IMR-90 (cell line): Measurements from ENCODE around the gene RAET1G. TPM values are rescaled to one million over a fixed set of nuclear protein-coding genes. Genes with fewer than 3 reads are reported as not detected.

Source experiments
- ATAC-seq: fragments of 200-7000 bp; cut with Tn5 transposase; 2 replicates; pipeline ENCODE4 v1.9.1; 2020; ENCODE audit warnings: low read depth, mild to moderate bottlenecking, moderate library complexity
- BruUV-seq: library from RNA; stranded (reverse); fragments of 400-500 nt; replicated peaks from 2 replicates; lab custom pipeline; 2021; lab: Mats Ljungman, UMichigan
- CTCF ChIA-PET: fragments of 300-600 bp; formaldehyde crosslinking; extraction: SDS; loops from one replicate; lab custom pipeline; 2021; ENCODE audit warnings: antibody characterized with exemption; lab: Yijun Ruan, JAX
- POLR2A ChIA-PET: fragments of 300-600 bp; sonication (Branson Sonifier 250); formaldehyde crosslinking; loops from one replicate; lab custom pipeline; 2022; ENCODE audit warnings: antibody characterized with exemption; ENCODE audit not compliant: unreplicated experiment; lab: Charles Lee
- DNase-seq: peaks from one replicate; pipeline ENCODE4 v3.0.0; 2013
- H2AFZ ChIP-seq: replicated peaks from 2 replicates; pipeline ENCODE3; 2013; ENCODE audit warnings: low read length, mild to moderate bottlenecking; ENCODE audit not compliant: poor library complexity
- H2AK5ac ChIP-seq: 2 replicates; pipeline ENCODE4 v1.6.1; 2013; ENCODE audit warnings: low read depth, low read length, inconsistent platforms
- H2AK9ac ChIP-seq: replicated peaks from 2 replicates; pipeline ENCODE3; 2013; ENCODE audit warnings: mild to moderate bottlenecking, low read depth, low read length, moderate library complexity; ENCODE audit not compliant: poor library complexity
- H2BK120ac ChIP-seq: 2 replicates; pipeline ENCODE4 v1.6.1; 2013; ENCODE audit warnings: low read depth, low read length, inconsistent platforms
- H2BK15ac ChIP-seq: 3 replicates; pipeline ENCODE4 v1.6.1; 2013; ENCODE audit warnings: low read depth, low read length, inconsistent platforms
- H2BK20ac ChIP-seq: 2 replicates; pipeline ENCODE4 v1.6.1; 2013; ENCODE audit warnings: low read depth, mild to moderate bottlenecking, inconsistent platforms, low read length, moderate library complexity
- H2BK5ac ChIP-seq: 2 replicates; pipeline ENCODE4 v1.6.1; 2013; ENCODE audit warnings: mild to moderate bottlenecking, low read depth, low read length, inconsistent platforms; ENCODE audit not compliant: poor library complexity, severe bottlenecking
- H3K14ac ChIP-seq: replicated peaks from 2 replicates; pipeline ENCODE4 v1.6.1; 2013; ENCODE audit warnings: low read depth, low read length, inconsistent platforms
- H3K18ac ChIP-seq: 2 replicates; pipeline ENCODE4 v1.6.1; 2013; ENCODE audit warnings: low read depth, low read length, control low read depth
- H3K23ac ChIP-seq: 2 replicates; pipeline ENCODE4 v1.6.1; 2013; ENCODE audit warnings: low read depth, low read length, inconsistent platforms
- H3K27ac ChIP-seq: 2 replicates; pipeline ENCODE4 v1.5.1; 2013; ENCODE audit warnings: mild to moderate bottlenecking, control low read depth, low read length; ENCODE audit not compliant: insufficient read depth
- H3K27me3 ChIP-seq: 2 replicates; pipeline ENCODE4 v1.6.1; 2013; ENCODE audit warnings: low read length; ENCODE audit not compliant: control insufficient read depth, insufficient read depth
- H3K36me3 ChIP-seq: 2 replicates; pipeline ENCODE4 v1.6.1; 2013; ENCODE audit warnings: low read length, mixed read lengths; ENCODE audit not compliant: control insufficient read depth, insufficient read depth
- H3K4ac ChIP-seq: 2 replicates; pipeline ENCODE4 v1.6.1; 2013; ENCODE audit warnings: low read depth, low read length, inconsistent platforms
- H3K4me1 ChIP-seq: 2 replicates; pipeline ENCODE4 v1.6.1; 2013; ENCODE audit warnings: low read length, mixed read lengths; ENCODE audit not compliant: control insufficient read depth, insufficient read depth
- H3K4me2 ChIP-seq: 2 replicates; pipeline ENCODE4 v1.6.1; 2013; ENCODE audit warnings: low read depth, mild to moderate bottlenecking, control low read depth, low read length, moderate library complexity
- H3K4me3 ChIP-seq: 2 replicates; pipeline ENCODE4 v1.5.1; 2013; ENCODE audit warnings: low read depth, mild to moderate bottlenecking, control low read depth, low read length, moderate library complexity; ENCODE audit not compliant: insufficient read depth
- H3K56ac ChIP-seq: 2 replicates; pipeline ENCODE4 v1.6.1; 2013; ENCODE audit warnings: low read length, inconsistent platforms; ENCODE audit not compliant: insufficient read depth; ENCODE audit errors: extremely low read depth
- H3K79me1 ChIP-seq, 2 experiments: 2 replicates each; pipeline ENCODE4 v1.6.1; 2013; ENCODE audit warnings: low read length in 2 of 2, inconsistent platforms in 1 of 2, low read depth in 1 of 2
- H3K9ac ChIP-seq: 2 replicates; pipeline ENCODE4 v1.6.1; 2013; ENCODE audit warnings: low read depth, low read length, control low read depth
- H3K9me1 ChIP-seq: 2 replicates; pipeline ENCODE4 v1.6.1; 2013; ENCODE audit warnings: low read length, inconsistent platforms; ENCODE audit not compliant: insufficient read depth
- H3K9me3 ChIP-seq: 2 replicates; pipeline ENCODE4 v1.6.1; 2013; ENCODE audit warnings: low read length; ENCODE audit not compliant: control insufficient read depth, insufficient read depth
- H4K20me1 ChIP-seq: 2 replicates; pipeline ENCODE4 v1.6.1; 2013; ENCODE audit warnings: low read length, inconsistent platforms; ENCODE audit not compliant: insufficient read depth
- H4K5ac ChIP-seq: 2 replicates; pipeline ENCODE4 v1.6.1; 2013; ENCODE audit warnings: mild to moderate bottlenecking, low read depth, low read length, control low read depth
- H4K8ac ChIP-seq, 2 experiments: 2 replicates each; pipeline ENCODE4 v1.6.1; 2013; ENCODE audit warnings: low read depth in 2 of 2, low read length in 2 of 2, control low read depth in 1 of 2, inconsistent platforms in 1 of 2
- H4K91ac ChIP-seq: 2 replicates; pipeline ENCODE4 v1.6.1; 2013; ENCODE audit warnings: low read depth, low read length, inconsistent platforms; ENCODE audit not compliant: insufficient read depth
- CHD1 ChIP-seq: IDR thresholded peaks from 2 replicates; pipeline ENCODE4 v1.6.1; 2012; ENCODE audit warnings: low read depth, low read length, improper control_type of control experiment
- FOS ChIP-seq: fragments of 150-350 bp; IDR thresholded peaks from 2 replicates; pipeline ENCODE4 v1.6.1; 2016; ENCODE audit warnings: low read depth, low read length
- MAFK ChIP-seq: IDR thresholded peaks from 2 replicates; pipeline ENCODE4 v1.6.1; 2012; ENCODE audit warnings: low read depth, low read length, improper control_type of control experiment
- NFE2L2 ChIP-seq: fragments of 150-350 bp; IDR thresholded peaks from 2 replicates; pipeline ENCODE4 v1.6.1; 2016; ENCODE audit warnings: low read depth, mild to moderate bottlenecking, low read length
- POLR2A ChIP-seq: IDR thresholded peaks from 2 replicates; pipeline ENCODE4 v1.6.1; 2012; ENCODE audit warnings: mild to moderate bottlenecking, low read depth, low read length
- RFX5 ChIP-seq: IDR thresholded peaks from 2 replicates; pipeline ENCODE4 v1.8.0; 2012; ENCODE audit warnings: low read depth, mild to moderate bottlenecking, low read length, moderate library complexity
- WGBS, 2 experiments: methylation state at CpG; one replicate each; pipeline versions ENCODE4 v1.1.5 to v1.1.7; 2013; ENCODE audit warnings: missing lambda C conversion rate in 2 of 2; ENCODE audit not compliant: insufficient read length in 1 of 2; ENCODE audit errors: extremely low coverage in 2 of 2; 5-methylcytosine and 5-hydroxymethylcytosine counted together
- dilution Hi-C: fragments of 300-500 bp; cut with HindIII; formaldehyde crosslinking; loops from one replicate; pipeline ENCODE4 v1.14.3; 2018; ENCODE audit warnings: low sequenced_read_pairs; ENCODE audit not compliant: unreplicated experiment
- in situ Hi-C: fragments of 300-500 bp; cut with MboI; formaldehyde crosslinking; loops from 3 replicates; pipeline ENCODE4 v1.14.3; 2019; ENCODE audit warnings: low sequenced_read_pairs, inconsistent platforms, mixed read lengths
- intact Hi-C: fragments of 100-400 bp; cut with micrococcal nuclease; formaldehyde crosslinking; loops from 2 replicates; pipeline ENCODE4 v1.10.0; 2022
- polyA plus RNA-seq, 3 experiments: library from polyadenylated mRNA; depleted of rRNA; stranded (reverse); fragments of >200 nt; gene quantifications; 2 replicates each; pipeline ENCODE4 v1.2.3, GENCODE V29; 2012; ENCODE audit warnings: low replicate concordance in 1 of 3
- total RNA-seq: library from RNA; depleted of rRNA; stranded (reverse); fragments of >200 nt; gene quantifications from 2 replicates; pipeline ENCODE4 v1.2.3, GENCODE V29; 2012
- TF ChIP-seq, protein P1 (sequence below): fragments of 150-350 bp; IDR thresholded peaks from 2 replicates; pipeline ENCODE4 v1.6.1; 2017; ENCODE audit warnings: mild to moderate bottlenecking, antibody characterized with exemption, low read length, low read depth

The RAET1G gene
- total and polyA plus RNA-seq, 2 of the 4 experiments (the other 2 are of a cell fraction), result 1.3 to 4.2 TPM

GRCh38 chr6:149941583-149942460 lies 18.9 kb upstream of the RAET1G start, which contains the start of gene ULBP2:
TSS of gene ULBP2 (plus strand) at chr6:149942014. CDS start at chr6:149942073, 59 bp downstream.
- Histone ChIP-seq H3K36me3 (no peaks in the 10 kb centered on the region), H2BK20ac (no peak within 1 kb of the TSS), H2AFZ (peak within 1 kb of the TSS; percentile 98), H4K5ac (no peak within 1 kb of the TSS), H4K8ac (peak within 1 kb of the TSS; percentile 39 to 70; a peak in 2 of 4 replicates), H2BK15ac (no peak within 1 kb of the TSS), H3K4me1 (peaks cover 4% of the 10 kb centered on the region; the same call in 1 of the 2 replicates), H3K56ac (0 out of 2 replicates have a peak within 1 kb of the TSS, but pooled peaks have one; percentile 50), H2BK5ac (peak within 1 kb of the TSS; percentile 9), H3K14ac (peak within 1 kb of the TSS; percentile 49; the same call in 1 of the 2 replicates), H3K9me1 (no peaks in the 10 kb centered on the region), H3K18ac (no peak within 1 kb of the TSS), H4K20me1 (no peaks in the 10 kb centered on the region), H2AK9ac (peak within 1 kb of the TSS; percentile 23), H2BK120ac (no peak within 1 kb of the TSS), H3K4me3 (peak within 1 kb of the TSS; percentile 60), H3K9ac (peak within 1 kb of the TSS; percentile 52), H3K9me3 (no peaks in the 10 kb centered on the region), H3K27me3 (peaks cover 34% of the 10 kb centered on the region), H4K91ac (no peak within 1 kb of the TSS), H3K79me1 (peaks cover 0 to 2% of the 10 kb centered on the region in 2 experiments; a peak in 1 of 4 replicates), H3K4me2 (peak within 1 kb of the TSS; percentile 77), H3K4ac (peak within 1 kb of the TSS; percentile 58; the same call in 1 of the 2 replicates), H3K27ac (peak within 1 kb of the TSS; percentile 8; the same call in 1 of the 2 replicates), H3K23ac (peak within 1 kb of the TSS; percentile 40; the same call in 1 of the 2 replicates), H2AK5ac (no peak within 1 kb of the TSS)
- peak; percentile 97 for ATAC-seq
- in situ Hi-C loops, result loop anchor here (25.0 kb wide), 1 partner anchor 395 kb away; no protein-coding TSS in a partner anchor
- intact Hi-C loops, result no loop called here
- CTCF ChIA-PET, result no interaction called here
- TF ChIP-seq RFX5 (no peak), NFE2L2 (no peak), POLR2A (peak; percentile 83), MAFK (no peak), FOS (0 out of 2 replicates have a peak, but pooled peaks have one; percentile 4), CHD1 (no peak)
- TF ChIP-seq, protein P1, sequence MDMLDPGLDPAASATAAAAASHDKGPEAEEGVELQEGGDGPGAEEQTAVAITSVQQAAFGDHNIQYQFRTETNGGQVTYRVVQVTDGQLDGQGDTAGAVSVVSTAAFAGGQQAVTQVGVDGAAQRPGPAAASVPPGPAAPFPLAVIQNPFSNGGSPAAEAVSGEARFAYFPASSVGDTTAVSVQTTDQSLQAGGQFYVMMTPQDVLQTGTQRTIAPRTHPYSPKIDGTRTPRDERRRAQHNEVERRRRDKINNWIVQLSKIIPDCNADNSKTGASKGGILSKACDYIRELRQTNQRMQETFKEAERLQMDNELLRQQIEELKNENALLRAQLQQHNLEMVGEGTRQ, result peak; percentile 55; the same call in 1 of the 2 replicates
- dilution Hi-C loops, result no loop called here
- peak; percentile 95 for DNase-seq
- 2% methylated on average over 10 of the region's 62 CpGs; no CpG with 5 or more reads in 1 of the 2 experiments for WGBS, 2 experiments
- POLR2A ChIA-PET, result no interaction called here
- BruUV-seq, result no TSS peak
